Measurements from ENCODE around the gene ERCC6L2.

DNA sequence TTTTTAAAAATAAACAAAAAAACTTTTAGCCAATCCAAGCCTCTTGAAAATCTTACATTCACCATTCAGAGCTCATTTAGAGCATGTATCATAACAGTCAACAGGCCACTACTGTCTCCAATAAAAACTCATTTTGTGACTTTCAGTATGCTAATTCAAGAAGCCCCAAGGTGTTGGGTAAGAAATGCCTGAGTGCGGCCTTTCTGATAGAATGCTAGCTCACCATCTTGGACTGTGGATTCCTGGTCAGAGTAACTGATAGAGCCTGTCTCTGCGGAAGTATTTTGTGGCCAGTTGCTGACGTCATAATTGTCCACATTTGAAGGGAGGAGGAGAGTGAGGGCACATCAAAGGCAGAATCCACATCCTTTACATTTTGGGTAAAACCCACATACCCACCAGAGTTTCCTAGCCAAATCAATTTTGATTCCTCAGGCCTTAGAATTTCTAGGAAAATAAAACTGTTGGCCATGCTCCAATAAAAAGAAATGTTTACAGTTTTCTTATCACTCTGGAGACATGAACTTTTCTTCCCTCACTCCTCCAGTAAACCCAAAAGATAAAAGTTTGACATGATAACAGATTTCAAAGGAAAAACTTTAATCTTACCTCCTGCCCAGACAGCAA lies 41.1 kb upstream of the ERCC6L2 start:
- TF ChIP-seq, protein P1, sequence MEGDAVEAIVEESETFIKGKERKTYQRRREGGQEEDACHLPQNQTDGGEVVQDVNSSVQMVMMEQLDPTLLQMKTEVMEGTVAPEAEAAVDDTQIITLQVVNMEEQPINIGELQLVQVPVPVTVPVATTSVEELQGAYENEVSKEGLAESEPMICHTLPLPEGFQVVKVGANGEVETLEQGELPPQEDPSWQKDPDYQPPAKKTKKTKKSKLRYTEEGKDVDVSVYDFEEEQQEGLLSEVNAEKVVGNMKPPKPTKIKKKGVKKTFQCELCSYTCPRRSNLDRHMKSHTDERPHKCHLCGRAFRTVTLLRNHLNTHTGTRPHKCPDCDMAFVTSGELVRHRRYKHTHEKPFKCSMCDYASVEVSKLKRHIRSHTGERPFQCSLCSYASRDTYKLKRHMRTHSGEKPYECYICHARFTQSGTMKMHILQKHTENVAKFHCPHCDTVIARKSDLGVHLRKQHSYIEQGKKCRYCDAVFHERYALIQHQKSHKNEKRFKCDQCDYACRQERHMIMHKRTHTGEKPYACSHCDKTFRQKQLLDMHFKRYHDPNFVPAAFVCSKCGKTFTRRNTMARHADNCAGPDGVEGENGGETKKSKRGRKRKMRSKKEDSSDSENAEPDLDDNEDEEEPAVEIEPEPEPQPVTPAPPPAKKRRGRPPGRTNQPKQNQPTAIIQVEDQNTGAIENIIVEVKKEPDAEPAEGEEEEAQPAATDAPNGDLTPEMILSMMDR (IDR thresholded peaks at IDR 0.05; ENCODE audit: low read length): no peak
- no peak for TF ChIP-seq EZH2 (IDR thresholded peaks at IDR 0.05; ENCODE audit: borderline replicate concordance, low read length)

Measured in OCI-LY1 (cell line).